Endothelial cell of umbilical vein (primary cell): ENCODE data around the gene NAA10. TPM values are rescaled to one million over a fixed set of nuclear protein-coding genes. Genes with fewer than 3 reads are reported as not detected.

ENCODE experiments used
- BruUV-seq: library from RNA; stranded (reverse); fragments of 400-500 nt; replicated peaks from 2 replicates; lab custom pipeline; 2021; lab: Mats Ljungman, UMichigan
- CTCF ChIA-PET: fragments of 300-600, 350-600 bp; sonication (Branson Sonifier 250); formaldehyde crosslinking; loops from one replicate; lab custom pipeline; 2021; ENCODE audit warnings: antibody characterized with exemption, inconsistent platforms; lab: Charles Lee
- POLR2A ChIA-PET: fragments of 300-600, 350-600 bp; sonication (Branson Sonifier 250); formaldehyde crosslinking; loops from one replicate; lab custom pipeline; 2021; ENCODE audit warnings: antibody characterized with exemption, inconsistent platforms; lab: Charles Lee
- DNase-seq: peaks from one replicate; pipeline ENCODE4 v3.0.0-alpha.2; 2011; ENCODE audit warnings: low read depth, low spot score
- FAIRE-seq: peaks from 2 replicates; lab custom pipeline; 2011; peaks lifted over from hg19 to GRCh38; lab: Jason Lieb, UNC
- H2AFZ ChIP-seq: 2 replicates; pipeline ENCODE4 v1.6.0; 2012; ENCODE audit warnings: low read depth, low read length, control low read depth, inconsistent platforms
- H3K27ac ChIP-seq: 2 replicates; pipeline ENCODE4 v1.5.1; 2011; ENCODE audit warnings: low read depth, mild to moderate bottlenecking, control low read depth, low read length, moderate library complexity; ENCODE audit not compliant: insufficient read depth
- H3K27me3 ChIP-seq, 2 experiments: 2 replicates each; pipeline versions ENCODE4 v1.6.0 to v1.6.1; 2011; ENCODE audit warnings: low read length in 2 of 2, mixed read lengths in 1 of 2; ENCODE audit not compliant: control insufficient read depth in 2 of 2, insufficient read depth in 2 of 2
- H3K36me3 ChIP-seq, 2 experiments: 2 replicates in 1 of 2; 3 replicates in 1 of 2; pipeline ENCODE4 v1.5.1; 2011; ENCODE audit warnings: low read length in 2 of 2, mild to moderate bottlenecking in 1 of 2, moderate library complexity in 1 of 2; ENCODE audit not compliant: control insufficient read depth in 2 of 2, insufficient read depth in 2 of 2; ENCODE audit errors: extremely low read depth in 1 of 2
- H3K4me1 ChIP-seq: 3 replicates; pipeline ENCODE4 v1.5.1; 2011; ENCODE audit warnings: mild to moderate bottlenecking, low read length; ENCODE audit not compliant: control insufficient read depth, insufficient read depth; ENCODE audit errors: extremely low read depth
- H3K4me2 ChIP-seq: 2 replicates; pipeline ENCODE4 v1.6.1; 2011; ENCODE audit warnings: low read length, control low read depth, mixed read lengths; ENCODE audit not compliant: insufficient read depth
- H3K4me3 ChIP-seq, 3 experiments: fragments of 200-600 bp in 1 of 3; sonication (generic), shearing (Covaris generic) in 1 of 3; replicated peaks in 1 of 3; 2 replicates each; pipeline ENCODE4 v1.5.1; 2011 to 2016; ENCODE audit warnings: control low read depth in 3 of 3, low read length in 3 of 3, mild to moderate bottlenecking in 2 of 3, inconsistent platforms in 1 of 3, low read depth in 1 of 3, moderate library complexity in 1 of 3; ENCODE audit not compliant: insufficient read depth in 1 of 3
- H3K79me2 ChIP-seq: 2 replicates; pipeline ENCODE4 v1.6.0; 2012; ENCODE audit warnings: low read length, inconsistent platforms; ENCODE audit not compliant: control insufficient read depth, insufficient read depth
- H3K9ac ChIP-seq: replicated peaks from 2 replicates; pipeline ENCODE3; 2011; ENCODE audit warnings: low read length, control low read depth; ENCODE audit not compliant: insufficient read depth; ENCODE audit errors: extremely low read depth
- H3K9me1 ChIP-seq: replicated peaks from 3 replicates; pipeline ENCODE4 v1.6.0; 2011; ENCODE audit warnings: mild to moderate bottlenecking, low read length; ENCODE audit not compliant: control insufficient read depth, insufficient read depth; ENCODE audit errors: extremely low read depth
- H3K9me3 ChIP-seq: replicated peaks from 2 replicates; pipeline ENCODE4 v1.5.1; 2012; ENCODE audit warnings: low read length, inconsistent platforms; ENCODE audit not compliant: control insufficient read depth, insufficient read depth
- H4K20me1 ChIP-seq: replicated peaks from 2 replicates; pipeline ENCODE3; 2011; ENCODE audit warnings: mild to moderate bottlenecking, low read length; ENCODE audit not compliant: control insufficient read depth, insufficient read depth; ENCODE audit errors: extremely low read depth
- CTCF ChIP-seq, 2 donors: IDR thresholded peaks; 1 replicate in 1 of 2; 2 replicates in 1 of 2; pipeline ENCODE4 v1.5.1; 2011; ENCODE audit warnings: low read length in 2 of 2, mild to moderate bottlenecking in 2 of 2, moderate library complexity in 2 of 2, control low read depth in 1 of 2, inconsistent platforms in 1 of 2, low read depth in 1 of 2; ENCODE audit not compliant: insufficient read depth in 1 of 2; ENCODE audit errors: extremely low read depth in 1 of 2
- EZH2 ChIP-seq: IDR thresholded peaks from 2 replicates; pipeline ENCODE4 v1.6.1; 2012; ENCODE audit warnings: borderline replicate concordance, low read depth, mild to moderate bottlenecking, moderate library complexity, low read length, inconsistent platforms; ENCODE audit not compliant: severe bottlenecking
- FOS ChIP-seq: IDR thresholded peaks from 2 replicates; pipeline ENCODE4 v1.6.1; 2011; ENCODE audit warnings: mild to moderate bottlenecking, low read length, moderate library complexity, borderline replicate concordance; ENCODE audit not compliant: insufficient read depth
- GATA2 ChIP-seq: IDR thresholded peaks from 2 replicates; pipeline ENCODE4 v1.7.0; 2011; ENCODE audit warnings: low read depth, mild to moderate bottlenecking, moderate library complexity, mixed read lengths, low read length; ENCODE audit not compliant: insufficient read length, insufficient read depth
- JUN ChIP-seq: IDR thresholded peaks from 2 replicates; pipeline ENCODE4 v1.6.1; 2011; ENCODE audit warnings: borderline replicate concordance, low read depth; ENCODE audit not compliant: insufficient read length, insufficient read depth
- MYC ChIP-seq: IDR thresholded peaks from one replicate; pipeline ENCODE4 v1.6.1; 2011; ENCODE audit warnings: mild to moderate bottlenecking, low read depth, low read length
- POLR2A ChIP-seq: IDR thresholded peaks from 2 replicates; pipeline ENCODE4 v1.6.1; 2012; ENCODE audit warnings: low read depth, mild to moderate bottlenecking, control low read depth, low read length
- POLR2AphosphoS5 ChIP-seq: IDR thresholded peaks from 2 replicates; pipeline ENCODE4 v1.6.1; 2012; ENCODE audit warnings: low read depth, mild to moderate bottlenecking, control low read depth, low read length, moderate library complexity; ENCODE audit not compliant: insufficient read depth
- dilution Hi-C: fragments of 300-500 bp; cut with MboI; formaldehyde crosslinking; loops from one replicate; pipeline ENCODE4 v1.15.0; 2019; ENCODE audit warnings: low sequenced_read_pairs; ENCODE audit not compliant: extremely low pct_ligation_motif_present
- intact Hi-C: fragments of 100-400 bp; cut with micrococcal nuclease; formaldehyde crosslinking; loops from one replicate; pipeline ENCODE4 v1.10.0; 2022
- polyA plus RNA-seq, 4 experiments: library from polyadenylated mRNA; depleted of rRNA in 3 of 4; stranded (reverse) in 3 of 4; unstranded in 1 of 4; fragments of >200 nt; gene quantifications; 2 replicates each; pipeline versions ENCODE4 v1.2.1 to v1.2.3, GENCODE V29; 2011 to 2012; ENCODE audit warnings: missing spikeins in 1 of 4
- total RNA-seq: library from RNA; stranded (reverse); gene quantifications from 2 replicates; pipeline ENCODE4 v1.2.3, GENCODE V29; 2021
- TF ChIP-seq, protein P1 (sequence below): IDR thresholded peaks from 2 replicates; pipeline ENCODE4 v1.6.1; 2011; ENCODE audit not compliant: insufficient read depth, insufficient read length

NAA10 gene
- total and polyA plus RNA-seq, 2 donors (not counting 3 experiments of a cell fraction or from before 2014, with no cell fraction given): 141 to 144 TPM

- intact Hi-C loops: no loop called here
- Histone ChIP-seq H3K79me2 (no peaks in the 10 kb centered on the region), H3K27ac (no peak overlapping the region), H3K4me1 (peaks cover 24% of the 10 kb centered on the region), H3K36me3 (no peaks in the 10 kb centered on the region), H3K27me3 (no peaks in the 10 kb centered on the region), H2AFZ (no peak overlapping the region), H3K4me3 (no peak overlapping the region), H3K9me1 (no peaks in the 10 kb centered on the region), H3K9me3 (no peaks in the 10 kb centered on the region), H3K9ac (no peak overlapping the region), H3K4me2 (no peak overlapping the region), H4K20me1 (no peaks in the 10 kb centered on the region)
- dilution Hi-C loops: no loop called here
- POLR2A ChIA-PET: interaction anchor here (0.7 to 1.1 kb wide), 2 partner anchors 9 to 218 kb away, joined by 6 read pairs; no protein-coding TSS in a partner anchor
- BruUV-seq: no TSS peak
- DNase-seq (no peak), FAIRE-seq (no peak)
- CTCF ChIA-PET: interaction anchor here (1.1 to 9.4 kb wide), 3 partner anchors 8 to 69 kb away, joined by 3 to 253 read pairs (median 4); partner anchors contain the start of gene ARHGAP4
- TF ChIP-seq MYC (no peak), FOS (no peak), POLR2A (no peak), JUN (no peak), GATA2 (no peak), POLR2AphosphoS5 (no peak), EZH2 (no peak), CTCF (IDR thresholded peaks at IDR 0.05; ENCODE audit: extremely low read depth in 1 of 2, insufficient read depth in 1 of 2, low read depth in 1 of 2, low read length in 2 of 2) (no peak)
- TF ChIP-seq, protein P1, sequence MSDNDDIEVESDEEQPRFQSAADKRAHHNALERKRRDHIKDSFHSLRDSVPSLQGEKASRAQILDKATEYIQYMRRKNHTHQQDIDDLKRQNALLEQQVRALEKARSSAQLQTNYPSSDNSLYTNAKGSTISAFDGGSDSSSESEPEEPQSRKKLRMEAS: no peak
Observed at GRCh38 chrX:153944800-153945150, 9.9 kb upstream of the NAA10 start.
